K562 (cell line): ENCODE results near the gene ZNF2. TPM values are rescaled to one million over a fixed set of nuclear protein-coding genes. Genes with fewer than 3 reads are reported as not detected.

Experiments
- BACH1 ChIP-seq: fragments of 200-800 bp; sonication (Bioruptor generic); IDR thresholded peaks from 2 replicates; pipeline ENCODE4 v1.6.1; 2016; ENCODE audit warnings: missing genetic modification characterization, missing compliant biosample characterization
- CHD2 ChIP-seq: IDR thresholded peaks from 2 replicates; pipeline ENCODE4 v1.6.1; 2011; ENCODE audit warnings: low read depth, low read length
- CTCF ChIP-seq, 3 experiments: IDR thresholded peaks in 2 of 3; conservative IDR thresholded peaks in 1 of 3; 2 replicates each; pipeline ENCODE4 v1.5.1; 2011 to 2012; ENCODE audit warnings: low read length in 3 of 3, mild to moderate bottlenecking in 3 of 3, control low read depth in 2 of 3, improper control_type of control experiment in 1 of 3, inconsistent platforms in 1 of 3, low read depth in 1 of 3, mixed read lengths in 1 of 3, moderate library complexity in 1 of 3; ENCODE audit not compliant: insufficient read depth in 2 of 3
- DMBX1 ChIP-seq: fragments of 250-450 bp; sonication (Bioruptor Pico); IDR thresholded peaks from 2 replicates; pipeline ENCODE4 v1.8.0; 2022; ENCODE audit warnings: inconsistent platforms, mild to moderate bottlenecking, moderate library complexity, borderline replicate concordance
- MYC ChIP-seq, 2 experiments: fragments of 250-450 bp in 1 of 2; sonication (Bioruptor Pico) in 1 of 2; IDR thresholded peaks; 2 replicates each; pipeline versions ENCODE4 v1.5.1 to v1.6.1; 2012 to 2021; ENCODE audit warnings: low read depth in 2 of 2, borderline replicate concordance in 1 of 2, improper control_type of control experiment in 1 of 2, low read length in 1 of 2, mild to moderate bottlenecking in 1 of 2, moderate library complexity in 1 of 2
- NR0B1 ChIP-seq: fragments of 450-650 bp; IDR thresholded peaks from one replicate; pipeline ENCODE4 v1.6.1; 2018; ENCODE audit warnings: mild to moderate bottlenecking, moderate library complexity; ENCODE audit not compliant: partially characterized antibody
- NR2C1 ChIP-seq, 2 experiments: fragments of 450-650 bp; IDR thresholded peaks; 2 replicates each; pipeline ENCODE4 v1.6.1; 2017; ENCODE audit warnings: mild to moderate bottlenecking in 2 of 2, antibody characterized with exemption in 1 of 2, inconsistent platforms in 1 of 2, missing compliant biosample characterization in 1 of 2, missing genetic modification characterization in 1 of 2
- POLR3G ChIP-seq: IDR thresholded peaks from 2 replicates; pipeline ENCODE4 v1.6.1; 2011; ENCODE audit not compliant: insufficient read length, insufficient replicate concordance; ENCODE audit errors: extremely low read depth
- RBM17 ChIP-seq: fragments of 200-400 bp; formaldehyde crosslinking; IDR thresholded peaks from 2 replicates; pipeline ENCODE4 v1.6.1; 2017; ENCODE audit warnings: low read depth, mild to moderate bottlenecking, low read length, borderline replicate concordance
- SFPQ ChIP-seq: fragments of 200-400 bp; formaldehyde crosslinking; IDR thresholded peaks from 2 replicates; pipeline ENCODE4 v1.6.1; 2017; ENCODE audit warnings: mild to moderate bottlenecking, low read depth, low read length, moderate library complexity
- SMAD4 ChIP-seq: fragments of 250-450 bp; sonication (Bioruptor Pico); conservative IDR thresholded peaks from 2 replicates; pipeline ENCODE4 v1.8.0; 2021; ENCODE audit warnings: inconsistent platforms, mild to moderate bottlenecking, moderate library complexity
- SRF ChIP-seq, 2 experiments: fragments of 250-450, 450-650 bp in 1 of 2; sonication (Bioruptor Pico) in 1 of 2; sonication (generic) in 1 of 2; formaldehyde crosslinking; IDR thresholded peaks; 2 replicates each; pipeline versions ENCODE4 v1.5.0 to v1.5.1; 2020 to 2022; ENCODE audit warnings: mild to moderate bottlenecking in 1 of 2, missing genetic modification reagents in 1 of 2
- TEAD1 ChIP-seq, 2 experiments: fragments of 450-650 bp in 1 of 2; sonication (generic) in 1 of 2; formaldehyde crosslinking; IDR thresholded peaks; 2 replicates each; pipeline versions ENCODE4 v1.4.0 to v1.8.0; 2020 to 2022; ENCODE audit warnings: mild to moderate bottlenecking in 2 of 2, missing genetic modification reagents in 1 of 2
- ZKSCAN3 ChIP-seq: fragments of 250-450 bp; sonication (Bioruptor Pico); IDR thresholded peaks from 2 replicates; pipeline ENCODE4 v1.4.0; 2020
- ZNF12 ChIP-seq: sonication (generic); formaldehyde crosslinking; IDR thresholded peaks from 2 replicates; pipeline ENCODE4 v1.4.0; 2020; ENCODE audit warnings: mild to moderate bottlenecking, missing genetic modification reagents
- ZNF239 ChIP-seq: fragments of 250-450 bp; sonication (Bioruptor Pico); IDR thresholded peaks from 2 replicates; pipeline ENCODE4 v1.4.0; 2020; ENCODE audit warnings: mild to moderate bottlenecking
- ZNF512 ChIP-seq: IDR thresholded peaks from 2 replicates; pipeline ENCODE4 v1.6.1; 2016; ENCODE audit warnings: missing genetic modification characterization, missing compliant biosample characterization
- polyA plus RNA-seq, 8 experiments: library from polyadenylated mRNA; depleted of rRNA in 4 of 8; stranded (reverse) in 5 of 8; unstranded in 3 of 8; fragments of >200 nt; fragmentation: Nextera tagmentation in 2 of 8; fragmentation: Illumina TruSeq in 1 of 8; extraction: Ambion mirVana in 2 of 8; extraction: Trizol in 1 of 8; gene quantifications; 2 replicates each; pipeline versions ENCODE4 v1.2.1 to v1.2.3, GENCODE V29; 2011 to 2014; ENCODE audit warnings: inconsistent platforms in 1 of 8, missing spikeins in 1 of 8
- total RNA-seq, 7 experiments: library from RNA; depleted of rRNA in 6 of 7; stranded (reverse); fragments of >200 nt in 6 of 7; fragmentation: Illumina TruSeq in 2 of 7; extraction: Trizol in 2 of 7; gene quantifications; 2 replicates each; pipeline versions ENCODE4 v1.2.1 to v1.2.3, GENCODE V29; 2011 to 2021; ENCODE audit warnings: low replicate concordance in 1 of 7

ZNF2 gene
- total and polyA plus RNA-seq, 9 of the 15 experiments (the other 6 are each of a cell fraction or from before 2014, with no cell fraction given), result 1.6 to 4.5 (median 3.4) TPM

GRCh38 chr2:95165371-95166064, at the start of gene ZNF2 (continued):
- TF ChIP-seq NR0B1 (no peak), ZNF239 (CRISPR knock-in tag) (no peak), BACH1 (tag) (peak; percentile 68; the same call in 1 of the 2 replicates), NR2C1 (IDR thresholded peaks at IDR 0.05) (no peak; the same call in 1 of the 2 replicates), NR2C1 (tag; IDR thresholded peaks at IDR 0.05) (peak; percentile 73; the same call in 1 of the 2 replicates), ZKSCAN3 (CRISPR knock-in tag) (no peak), DMBX1 (no peak), SFPQ (no peak), CTCF (IDR thresholded peaks at IDR 0.05 in 2 of 3, conservative IDR thresholded peaks at IDR 0.05 in 1 of 3; ENCODE audit: insufficient read depth in 2 of 3, low read depth in 1 of 3, low read length in 3 of 3) (peak in 1 of 3 experiments; percentile 11; a peak in 1 of 6 replicates), CHD2 (0 out of 2 replicates have a peak, but pooled peaks have one; percentile 24), TEAD1 (CRISPR knock-in tag; IDR thresholded peaks at IDR 0.05) (peak; percentile 56 to 75; a peak in 2 of 4 replicates), ZNF12 (0 out of 2 replicates have a peak, but pooled peaks have one; percentile 24), SMAD4 (no peak), RBM17 (no peak), SRF (CRISPR knock-in tag; IDR thresholded peaks at IDR 0.05) (peak in 1 of 2 experiments; percentile 49; a peak in 1 of 4 replicates), POLR3G (no peak), MYC (IDR thresholded peaks at IDR 0.05; ENCODE audit: low read depth, low read length) (peak; percentile 89), MYC (CRISPR knock-in tag; IDR thresholded peaks at IDR 0.05; ENCODE audit: borderline replicate concordance, low read depth) (peak; percentile 50; the same call in 1 of the 2 replicates), ZNF512 (tag) (no peak)
